DND-41 (cell line): ENCODE measurements around the gene COL25A1.
"Not testable (repeated sequence)": the region's sequence is repeated elsewhere in the genome, so short reads cannot be mapped to it uniquely, and the experiment has no call there.

ENCODE experiments used
- EZH2 ChIP-seq: IDR thresholded peaks from 3 replicates; pipeline ENCODE4 v1.6.1; 2012; ENCODE audit warnings: borderline replicate concordance, low read depth, mild to moderate bottlenecking, moderate library complexity, low read length, inconsistent platforms; ENCODE audit not compliant: severe bottlenecking
- TF ChIP-seq, protein P1 (sequence below): IDR thresholded peaks from 2 replicates; pipeline ENCODE4 v1.5.1; 2012; ENCODE audit warnings: borderline replicate concordance, low read length, moderate library complexity, mild to moderate bottlenecking; ENCODE audit not compliant: poor library complexity, severe bottlenecking; ENCODE audit errors: extremely low read depth

GRCh38 chr4:109108215-109108614 is 194.2 kb downstream of the COL25A1 start:
- TF ChIP-seq, protein P1, sequence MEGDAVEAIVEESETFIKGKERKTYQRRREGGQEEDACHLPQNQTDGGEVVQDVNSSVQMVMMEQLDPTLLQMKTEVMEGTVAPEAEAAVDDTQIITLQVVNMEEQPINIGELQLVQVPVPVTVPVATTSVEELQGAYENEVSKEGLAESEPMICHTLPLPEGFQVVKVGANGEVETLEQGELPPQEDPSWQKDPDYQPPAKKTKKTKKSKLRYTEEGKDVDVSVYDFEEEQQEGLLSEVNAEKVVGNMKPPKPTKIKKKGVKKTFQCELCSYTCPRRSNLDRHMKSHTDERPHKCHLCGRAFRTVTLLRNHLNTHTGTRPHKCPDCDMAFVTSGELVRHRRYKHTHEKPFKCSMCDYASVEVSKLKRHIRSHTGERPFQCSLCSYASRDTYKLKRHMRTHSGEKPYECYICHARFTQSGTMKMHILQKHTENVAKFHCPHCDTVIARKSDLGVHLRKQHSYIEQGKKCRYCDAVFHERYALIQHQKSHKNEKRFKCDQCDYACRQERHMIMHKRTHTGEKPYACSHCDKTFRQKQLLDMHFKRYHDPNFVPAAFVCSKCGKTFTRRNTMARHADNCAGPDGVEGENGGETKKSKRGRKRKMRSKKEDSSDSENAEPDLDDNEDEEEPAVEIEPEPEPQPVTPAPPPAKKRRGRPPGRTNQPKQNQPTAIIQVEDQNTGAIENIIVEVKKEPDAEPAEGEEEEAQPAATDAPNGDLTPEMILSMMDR: not testable (repeated sequence)
- not testable (repeated sequence) for TF ChIP-seq EZH2
